Measurements from ENCODE around the gene KCNK3. TPM values are rescaled to one million over a fixed set of nuclear protein-coding genes. Genes with fewer than 3 reads are reported as not detected.
A peak's percentile ranks its signal among the peaks of the same experiment; 100 is the strongest.
"Not testable (repeated sequence)": the region's sequence is repeated elsewhere in the genome, so short reads cannot be mapped to it uniquely, and the experiment has no call there.

The KCNK3 gene
- total RNA-seq, 2 experiments from 2014 or later: not detected

- Mint-ChIP-seq H3K4me3 (no peak overlapping the region), H3K9me3 (no peaks in the 10 kb centered on the region), H3K36me3 (ENCODE audit: low read depth) (no peaks in the 10 kb centered on the region), H3K4me1 (peaks cover 13% of the 10 kb centered on the region), H3K27me3 (no peaks in the 10 kb centered on the region), H3K27ac (no peak overlapping the region)
- ChIA-PET POLR2A (interaction anchor here (0.7 kb wide), 1 partner anchor 901 kb away, joined by 3 read pairs; no protein-coding TSS in a partner anchor), CTCF (interaction anchor here (0.7 to 1.7 kb wide), 2 partner anchors 15 to 149 kb away, joined by 3 to 4 read pairs; no protein-coding TSS in a partner anchor)
- no peak for DNase-seq
These were observed 62.0 kb downstream of the KCNK3 start for GRCh38 chr2:26754539-26754938.

DNA sequence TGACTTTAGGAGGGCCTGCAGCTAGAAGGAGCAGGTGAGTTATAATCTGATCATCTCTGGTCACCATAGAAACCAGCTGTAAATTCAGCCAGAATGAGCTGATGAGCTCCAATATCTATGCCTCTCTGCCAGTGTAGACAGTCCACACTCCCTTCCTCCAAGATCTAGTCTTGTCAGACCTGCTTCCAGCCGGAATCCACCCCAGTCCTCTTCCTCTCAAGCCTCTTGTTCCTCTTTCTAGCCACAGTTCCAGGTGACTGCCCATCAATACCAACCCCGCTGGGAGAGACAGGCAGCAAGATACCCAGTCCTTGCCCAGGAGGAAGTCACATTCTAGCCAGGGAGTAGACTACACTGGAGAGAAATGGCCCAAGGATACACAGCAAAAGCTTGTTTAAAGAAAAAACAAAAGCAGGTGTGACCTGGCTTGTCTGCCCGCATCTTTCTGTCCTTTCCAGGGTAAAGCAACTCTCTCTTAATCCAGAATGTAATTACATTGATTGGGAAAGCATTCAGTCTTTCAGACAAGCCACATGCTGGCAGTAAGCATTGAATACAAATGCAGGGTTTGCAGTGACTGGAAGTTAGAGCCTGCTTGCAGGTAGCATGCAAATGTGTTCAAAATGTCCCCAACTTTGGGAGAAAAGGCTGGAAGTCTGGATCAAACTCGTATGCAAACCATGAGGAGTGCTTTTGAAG is 62.6 kb downstream of the KCNK3 start:
- DNase-seq: no peak
- ChIA-PET POLR2A (interaction anchor here (0.7 kb wide), 1 partner anchor 901 kb away, joined by 3 read pairs; no protein-coding TSS in a partner anchor), CTCF (interaction anchor here (0.7 to 1.7 kb wide), 2 partner anchors 15 to 150 kb away, joined by 3 to 4 read pairs; no protein-coding TSS in a partner anchor)
- Mint-ChIP-seq H3K36me3 (ENCODE audit: low read depth) (no peaks in the 10 kb centered on the region), H3K27me3 (no peaks in the 10 kb centered on the region), H3K4me3 (no peak overlapping the region), H3K9me3 (no peaks in the 10 kb centered on the region), H3K4me1 (peaks cover 13% of the 10 kb centered on the region), H3K27ac (no peak overlapping the region)

- CTCF ChIA-PET: interaction anchor here (0.7 to 1.7 kb wide), 3 partner anchors 15 to 151 kb away, joined by 3 to 4 read pairs (median 3); no protein-coding TSS in a partner anchor
- POLR2A ChIA-PET: no interaction called here
- H3K4me1 Mint-ChIP-seq: peaks cover 13% of the 10 kb centered on the region
These were observed 63.8 kb downstream of the KCNK3 start for GRCh38 chr2:26756337-26756736.

DNA sequence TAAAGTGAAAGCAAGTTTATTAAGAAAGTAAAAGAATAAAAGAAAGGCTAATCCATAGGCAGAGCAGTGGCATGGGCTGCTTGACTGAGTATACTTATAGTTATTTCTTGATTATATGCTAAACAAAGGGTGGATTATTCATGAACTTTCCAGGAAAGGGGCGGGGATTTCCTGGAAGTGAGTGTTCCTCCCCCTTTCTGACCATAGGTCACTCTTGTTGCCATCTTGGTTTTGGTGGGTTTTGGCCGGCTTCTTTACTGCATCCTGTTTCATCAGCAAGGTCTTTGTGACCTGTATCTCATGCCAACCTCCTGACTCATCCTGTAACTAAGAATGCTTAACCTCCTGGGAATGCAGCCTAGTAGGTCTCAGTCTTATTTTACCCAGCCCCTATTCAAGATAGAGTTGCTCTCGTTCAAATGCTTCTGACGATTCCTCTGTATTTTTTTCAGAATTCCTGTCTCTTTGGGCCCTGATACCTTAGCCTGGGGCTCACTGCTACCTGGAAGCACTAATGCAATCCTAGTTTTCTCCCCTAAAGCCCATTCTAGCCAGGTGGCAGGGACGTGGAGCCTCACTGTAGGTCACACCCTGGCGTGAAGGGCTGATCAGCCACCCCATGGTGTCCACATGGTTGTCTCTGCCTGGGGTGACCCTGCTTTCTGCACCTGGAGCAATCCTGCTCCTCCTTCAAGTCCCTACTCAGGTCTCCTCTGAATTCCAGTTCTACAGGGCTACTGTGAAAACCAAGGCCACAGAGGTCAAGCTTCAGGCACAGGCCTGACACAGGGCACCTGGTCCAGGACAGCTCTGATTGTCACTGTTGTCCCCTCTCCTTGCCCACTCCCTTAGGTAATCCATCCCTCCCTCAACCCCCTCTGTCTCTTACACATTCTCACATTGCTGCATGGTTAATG is 65.6 kb downstream of the KCNK3 start:
- POLR2A ChIA-PET: no interaction called here
- no peak overlapping the region for H3K27ac Mint-ChIP-seq

More at GRCh38 chr2:26756337-26756736, 63.8 kb downstream of the KCNK3 start:
- Mint-ChIP-seq H3K36me3 (ENCODE audit: low read depth) (no peaks in the 10 kb centered on the region), H3K4me3 (no peak overlapping the region), H3K27ac (peak overlapping the region; percentile 31), H3K27me3 (peaks cover 2% of the 10 kb centered on the region), H3K9me3 (no peaks in the 10 kb centered on the region)
- DNase-seq: no peak

DNA sequence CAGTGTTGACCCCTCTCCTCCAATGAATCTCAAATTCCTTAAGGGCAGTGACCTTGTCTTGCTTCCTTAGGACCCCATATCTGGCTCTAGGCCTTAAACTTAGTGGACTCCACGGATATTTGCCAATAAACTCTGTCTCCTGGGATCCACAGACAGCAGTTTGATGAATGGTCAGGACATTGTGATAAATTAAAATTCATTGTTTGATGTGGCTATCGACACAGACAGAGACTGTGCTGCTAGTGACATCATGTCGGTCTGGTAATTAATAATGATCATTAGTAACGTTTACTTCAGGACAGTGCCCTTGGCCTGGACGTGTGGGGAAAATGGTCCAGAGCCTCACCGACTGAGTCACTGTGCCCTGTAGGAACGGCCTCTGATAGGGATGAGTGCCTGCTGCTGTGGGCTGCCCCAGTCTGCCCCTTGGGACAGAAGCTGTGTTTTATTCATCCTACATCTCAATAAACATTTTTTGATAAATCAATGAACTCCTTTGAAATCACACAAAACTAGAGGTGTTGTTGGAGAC is 66.3 kb downstream of the KCNK3 start:
- ChIA-PET CTCF (interaction anchor here (0.5 kb wide), 1 partner anchor 20 kb away, joined by 4 read pairs; no protein-coding TSS in a partner anchor), POLR2A (no interaction called here)
- Mint-ChIP-seq H3K27ac (no peak overlapping the region), H3K4me3 (no peak overlapping the region), H3K4me1 (peaks cover 15% of the 10 kb centered on the region), H3K9me3 (no peaks in the 10 kb centered on the region), H3K36me3 (ENCODE audit: low read depth) (no peaks in the 10 kb centered on the region), H3K27me3 (peaks cover 2% of the 10 kb centered on the region)
- DNase-seq: no peak

More for the DNA sequence above, 65.6 kb downstream of the KCNK3 start:
- Mint-ChIP-seq H3K4me3 (no peak overlapping the region), H3K36me3 (ENCODE audit: low read depth) (no peaks in the 10 kb centered on the region), H3K4me1 (peaks cover 13% of the 10 kb centered on the region), H3K27me3 (peaks cover 2% of the 10 kb centered on the region), H3K9me3 (no peaks in the 10 kb centered on the region)
- CTCF ChIA-PET: interaction anchor here (1.2 kb wide), 2 partner anchors 11 to 17 kb away, joined by 3 to 4 read pairs; no protein-coding TSS in a partner anchor
- no peak for DNase-seq

- ChIA-PET POLR2A (no interaction called here), CTCF (interaction anchor here (0.7 kb wide), 1 partner anchor 290 kb away, joined by 3 read pairs; no protein-coding TSS in a partner anchor)
- DNase-seq: no peak
- Mint-ChIP-seq H3K36me3 (ENCODE audit: low read depth) (peaks cover under 1% of the 10 kb centered on the region), H3K27me3 (peaks cover 2% of the 10 kb centered on the region), H3K4me1 (peaks cover 20% of the 10 kb centered on the region), H3K27ac (no peak overlapping the region), H3K4me3 (no peak overlapping the region), H3K9me3 (no peaks in the 10 kb centered on the region)
These were observed 67.3 kb downstream of the KCNK3 start for GRCh38 chr2:26759845-26760244.

- H3K36me3 Mint-ChIP-seq (ENCODE audit: low read depth); H3K27me3 Mint-ChIP-seq; DNase-seq; H3K4me3 Mint-ChIP-seq; POLR2A ChIA-PET; H3K27ac Mint-ChIP-seq; H3K9me3 Mint-ChIP-seq: not testable (repeated sequence)
- H3K4me1 Mint-ChIP-seq: peaks cover 32% of the 10 kb centered on the region
- CTCF ChIA-PET: interaction anchor here (0.6 to 0.9 kb wide), 2 partner anchors 16 to 323 kb away, joined by 3 to 4 read pairs; no protein-coding TSS in a partner anchor
These were observed 68.5 kb downstream of the KCNK3 start for GRCh38 chr2:26760991-26761390.

- Mint-ChIP-seq H3K4me1 (peaks cover 39% of the 10 kb centered on the region), H3K27me3 (peaks cover 2% of the 10 kb centered on the region), H3K9me3 (no peaks in the 10 kb centered on the region), H3K36me3 (ENCODE audit: low read depth) (peaks cover 5% of the 10 kb centered on the region), H3K27ac (peak overlapping the region; percentile 91), H3K4me3 (peak overlapping the region; percentile 93)
- DNase-seq: no peak
- ChIA-PET CTCF (interaction anchor here (0.5 to 0.8 kb wide), 3 partner anchors 9 to 497 kb away, joined by 3 to 4 read pairs (median 3); no protein-coding TSS in a partner anchor), POLR2A (no interaction called here)
These were observed 70.5 kb downstream of the KCNK3 start for GRCh38 chr2:26763019-26763418.

DNA sequence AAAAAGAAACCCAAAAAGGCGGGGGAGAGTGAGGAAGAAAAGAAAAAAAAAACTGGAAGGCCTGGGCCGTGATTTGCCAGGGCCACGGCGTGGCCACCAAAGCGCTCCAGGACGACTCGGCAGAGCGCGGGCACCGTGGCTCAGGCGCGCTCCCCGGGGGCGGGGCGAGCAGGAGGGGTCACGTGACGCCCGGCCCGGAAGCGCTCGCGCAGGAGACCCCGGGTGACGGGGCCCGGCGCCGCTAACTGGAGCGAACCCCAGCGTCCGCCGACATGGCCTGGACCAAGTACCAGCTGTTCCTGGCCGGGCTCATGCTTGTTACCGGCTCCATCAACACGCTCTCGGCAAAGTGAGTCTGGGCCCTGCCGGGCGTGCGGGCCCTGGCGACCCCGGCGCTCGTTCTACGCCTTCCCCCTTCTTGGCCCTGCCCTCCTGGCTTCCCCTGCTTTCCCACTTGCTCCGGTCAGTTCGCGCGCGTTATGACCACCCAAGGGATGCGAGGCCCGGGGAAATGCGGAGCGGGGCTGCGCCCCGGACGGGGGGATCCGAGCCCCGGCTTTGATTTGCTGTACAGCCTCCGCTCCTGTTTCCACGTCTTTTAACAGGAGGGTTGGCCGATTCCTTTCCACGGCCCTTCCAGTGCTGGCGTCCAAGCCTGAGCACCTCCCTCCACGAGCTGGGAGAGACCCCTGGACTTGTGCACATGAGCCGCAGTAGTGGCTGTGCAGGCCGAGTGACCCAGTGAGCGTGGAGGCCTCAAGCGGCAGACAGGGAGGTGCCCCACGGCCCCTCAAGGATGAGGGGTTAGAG is 71.8 kb downstream of the KCNK3 start, which contains the start of gene SLC35F6:
TSS of gene SLC35F6 (plus strand) at position 207 of the 810 bp plus-strand sequence. CDS start at position 273, 66 bp downstream.
- POLR2A ChIA-PET: no interaction called here

DNA sequence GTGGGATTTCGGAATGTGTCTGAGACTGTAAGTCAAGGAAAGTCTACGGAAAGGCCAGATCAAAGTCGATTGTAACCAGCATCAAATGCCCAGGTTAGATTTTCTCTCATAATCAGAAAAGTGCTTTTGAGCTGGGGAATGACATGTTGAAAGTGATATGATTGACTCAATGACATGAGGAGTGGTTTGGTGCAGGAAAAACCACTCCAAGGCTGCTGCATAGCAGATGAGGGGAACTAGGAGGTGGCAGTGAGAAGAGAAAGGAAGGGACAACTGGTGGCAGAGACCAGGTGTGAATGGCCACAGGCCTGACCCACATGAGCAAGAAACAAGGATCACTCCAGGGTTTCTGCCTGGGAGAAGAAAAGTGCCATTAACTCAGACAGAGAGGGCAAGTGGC is 72.4 kb downstream of the KCNK3 start:
- H3K27me3 Mint-ChIP-seq: peaks cover 2% of the 10 kb centered on the region
- H3K4me3 Mint-ChIP-seq: peak overlapping the region; percentile 93
- no peak for DNase-seq
- H3K27ac Mint-ChIP-seq: peak overlapping the region; percentile 91
- H3K36me3 Mint-ChIP-seq (ENCODE audit: low read depth): peaks cover 8% of the 10 kb centered on the region
- H3K4me1 Mint-ChIP-seq: peaks cover 48% of the 10 kb centered on the region
- H3K9me3 Mint-ChIP-seq: no peaks in the 10 kb centered on the region
- ChIA-PET POLR2A (no interaction called here), CTCF (interaction anchor here (1.3 to 1.6 kb wide), 2 partner anchors 9 to 18 kb away, joined by 3 to 9 read pairs; no protein-coding TSS in a partner anchor)

More for the DNA sequence above, 71.8 kb downstream of the KCNK3 start, which contains the start of gene SLC35F6:
- peak; percentile 81 for DNase-seq
- H3K27ac Mint-ChIP-seq: peak within 1 kb of the TSS; percentile 91
- CTCF ChIA-PET: interaction anchor here (1.3 kb wide), 1 partner anchor 10 kb away, joined by 9 read pairs; no protein-coding TSS in a partner anchor
- peaks cover 44% of the 10 kb centered on the region for H3K4me1 Mint-ChIP-seq
- H3K4me3 Mint-ChIP-seq: peak within 1 kb of the TSS; percentile 93
- H3K36me3 Mint-ChIP-seq (ENCODE audit: low read depth): peaks cover 8% of the 10 kb centered on the region
- H3K27me3 Mint-ChIP-seq: peaks cover 2% of the 10 kb centered on the region
- no peaks in the 10 kb centered on the region for H3K9me3 Mint-ChIP-seq

DNA sequence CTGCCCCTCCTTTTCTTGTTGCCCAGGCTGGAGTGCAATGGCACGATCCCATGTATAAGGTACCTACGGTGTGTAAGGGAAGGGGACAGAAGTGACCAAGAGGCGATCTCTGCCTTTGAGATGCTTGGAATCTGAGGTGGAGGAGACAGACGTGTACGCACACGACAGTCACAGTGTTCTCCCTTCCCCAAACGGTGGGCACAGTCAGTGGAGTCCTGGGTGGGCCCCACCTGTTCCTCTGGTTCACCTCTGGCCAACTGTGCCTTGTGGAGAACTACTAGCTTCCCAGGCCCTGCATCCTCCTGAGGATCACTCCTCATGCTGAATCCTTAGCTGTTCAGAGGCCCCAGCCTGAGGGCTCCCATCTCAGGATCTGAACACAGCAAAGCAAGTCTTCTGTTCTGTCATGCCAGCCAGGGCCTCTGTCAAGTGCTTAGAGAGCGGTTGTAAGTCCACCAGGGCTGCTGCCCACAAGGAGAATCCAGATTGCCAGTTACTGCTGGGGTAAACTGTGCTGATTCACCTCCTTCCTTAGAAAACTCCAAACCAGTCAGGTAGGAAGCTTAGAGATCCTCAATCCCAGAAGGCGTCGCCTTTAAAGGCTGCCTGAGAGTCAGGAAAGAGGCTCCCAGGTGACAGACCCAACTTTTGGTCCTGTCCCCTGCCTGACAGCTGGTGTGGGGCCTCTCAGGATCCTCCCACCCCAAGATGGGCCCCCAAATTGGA is 73.1 kb downstream of the KCNK3 start:
- Mint-ChIP-seq H3K27ac (peak overlapping the region; percentile 91), H3K4me1 (peaks cover 52% of the 10 kb centered on the region), H3K27me3 (peaks cover 2% of the 10 kb centered on the region), H3K9me3 (no peaks in the 10 kb centered on the region), H3K4me3 (peak overlapping the region; percentile 93), H3K36me3 (ENCODE audit: low read depth) (peaks cover 8% of the 10 kb centered on the region)
- ChIA-PET CTCF (interaction anchor here (1.3 to 1.6 kb wide), 2 partner anchors 9 to 19 kb away, joined by 3 to 9 read pairs; no protein-coding TSS in a partner anchor), POLR2A (no interaction called here)
- no peak for DNase-seq

All from activated CD4-positive, alpha-beta T cell treated with anti-CD3 and anti-CD28 coated beads, Interleukin-2, amount 10 ng/mL, durations not matched to agents 7 days and 5 days (primary cell).